GM18861 (cell line): ENCODE measurements around the gene SYCP2L.

Experiments used
- ATAC-seq: cut with Tn5 transposase; IDR thresholded peaks from one replicate; pipeline ENCODE4 v1.9.1; 2021; ENCODE audit not compliant: unreplicated experiment

Gene SYCP2L

GRCh38 chr6:11006061-11006460 lies 119.2 kb downstream of the SYCP2L start:
- ATAC-seq: no peak

DNA sequence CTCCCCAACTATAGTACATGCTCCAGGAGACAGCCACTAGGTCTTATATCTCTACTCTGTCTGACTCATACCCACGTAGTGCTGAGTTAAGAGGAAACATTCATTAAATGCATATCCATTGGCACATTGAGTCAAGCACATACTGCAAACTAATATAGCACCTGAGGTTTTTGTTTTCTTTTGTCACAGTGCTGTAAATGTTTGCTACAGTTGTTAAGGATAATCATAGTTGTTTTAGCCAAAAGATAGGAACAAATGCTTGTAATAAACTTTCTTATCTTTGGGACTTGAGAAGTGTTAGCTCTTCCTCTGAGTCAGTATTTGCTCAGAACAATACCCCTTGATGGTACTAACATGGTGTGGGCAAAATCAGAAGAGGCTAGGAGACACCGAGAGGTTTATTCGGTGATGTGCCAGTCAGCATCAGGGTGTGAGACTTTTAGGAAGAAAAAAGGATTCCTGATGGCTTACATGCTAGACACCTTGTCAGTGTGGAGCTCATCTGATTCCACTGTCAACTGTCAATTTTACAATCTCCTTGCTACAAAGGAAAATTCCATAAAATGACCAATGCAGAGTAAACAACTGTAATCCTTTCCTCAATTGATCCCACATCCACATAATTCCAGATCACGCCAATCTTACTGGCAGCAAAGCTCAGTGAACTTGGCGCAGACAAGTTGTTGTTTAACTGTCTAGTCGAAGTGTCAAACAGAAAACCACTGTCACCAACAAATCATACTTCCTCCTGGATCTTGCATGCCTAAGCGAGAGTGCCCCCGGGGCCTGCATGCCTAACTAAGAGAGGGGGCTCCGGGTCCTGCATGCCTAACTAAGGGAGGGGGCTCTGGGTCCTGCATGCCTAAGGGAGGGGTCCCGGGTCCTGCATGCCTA lies 121.1 kb downstream of the SYCP2L start:
- ATAC-seq: no peak

DNA sequence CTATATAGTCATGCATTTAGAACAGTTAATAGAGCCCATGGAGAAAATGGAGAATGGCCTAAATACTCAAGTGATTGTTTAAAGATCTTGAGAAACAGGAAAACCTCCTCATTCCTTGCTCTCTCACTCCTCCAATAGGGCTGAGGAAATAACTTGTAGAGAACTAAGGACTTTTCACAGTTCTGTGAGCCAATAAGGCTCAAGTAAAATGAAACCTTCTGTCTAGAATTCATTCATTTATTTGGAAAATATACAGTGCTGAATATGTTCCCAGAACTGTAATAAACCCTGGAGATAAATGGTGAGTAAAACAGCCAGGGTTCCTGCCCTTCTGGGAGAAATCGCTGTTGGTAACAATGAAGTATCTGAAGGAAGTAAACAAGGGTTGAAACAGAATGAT lies 122.0 kb downstream of the SYCP2L start:
- ATAC-seq: no peak

- ATAC-seq: peak; percentile 57
Observed at GRCh38 chr6:11009353-11009752, 122.5 kb downstream of the SYCP2L start.

DNA sequence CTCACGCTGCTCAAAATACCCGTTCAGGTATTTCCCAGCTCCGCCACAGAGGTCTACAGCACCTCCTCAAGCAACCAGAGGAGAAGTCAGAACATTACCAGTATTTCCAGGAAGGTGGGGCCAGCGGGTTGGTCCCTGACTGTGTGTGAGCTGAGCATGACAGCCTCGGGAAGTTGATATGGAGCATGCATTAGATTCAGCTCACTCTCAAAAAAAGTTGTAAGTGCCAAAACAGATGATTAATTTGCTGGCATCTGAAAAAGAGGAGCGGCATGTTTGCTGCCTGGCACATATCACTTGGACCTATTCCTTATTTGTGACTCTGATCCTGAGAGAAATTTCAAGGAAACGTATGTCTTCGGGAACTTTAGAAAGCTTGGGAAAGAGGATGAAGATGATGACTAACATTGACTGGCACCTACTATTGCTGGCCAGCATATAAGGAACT lies 125.0 kb downstream of the SYCP2L start:
- ATAC-seq: no peak

- ATAC-seq: no peak
Observed at GRCh38 chr6:11012295-11012754, 125.5 kb downstream of the SYCP2L start.

GRCh38 chr6:11012976-11013720 lies 126.3 kb downstream of the SYCP2L start:
- no peak for ATAC-seq

DNA sequence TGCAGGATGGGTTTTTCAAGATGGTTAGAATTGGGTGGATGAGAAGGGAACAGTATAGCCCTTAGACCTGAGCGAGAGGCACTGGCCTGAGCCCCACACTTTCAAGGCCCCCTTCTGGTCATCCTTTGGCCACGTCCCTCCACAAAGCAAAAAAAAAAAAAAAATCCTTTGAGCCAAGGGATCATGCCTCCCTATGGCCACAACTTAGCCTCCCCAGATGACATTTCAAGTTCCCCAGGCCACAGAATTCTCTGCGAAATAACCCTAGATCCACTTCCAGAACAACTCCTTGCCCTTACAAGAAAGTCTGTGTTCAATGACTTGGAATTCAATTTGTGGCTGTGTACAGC lies 126.8 kb downstream of the SYCP2L start:
- ATAC-seq: no peak

GRCh38 chr6:11015102-11015501 lies 128.2 kb downstream of the SYCP2L start:
- no peak for ATAC-seq

DNA sequence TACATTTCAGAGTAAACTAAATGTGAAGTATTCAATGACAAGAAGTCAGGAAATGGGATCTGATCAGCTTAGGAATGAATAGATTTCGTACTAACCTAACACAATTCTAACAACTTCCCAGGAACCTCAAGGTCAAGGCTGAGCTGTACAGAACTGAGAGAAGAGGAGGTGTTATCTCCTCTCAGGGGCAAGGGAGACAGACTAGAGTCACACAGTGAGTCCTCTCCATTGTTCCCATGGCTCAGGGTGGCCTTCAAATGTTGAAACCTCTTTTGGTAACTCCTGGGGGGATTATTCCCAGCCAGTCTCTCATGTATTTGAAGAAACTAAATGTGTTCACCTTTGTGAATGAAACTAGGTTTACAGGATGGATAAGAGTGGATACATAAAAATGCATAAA lies 129.6 kb downstream of the SYCP2L start:
- ATAC-seq: no peak

DNA sequence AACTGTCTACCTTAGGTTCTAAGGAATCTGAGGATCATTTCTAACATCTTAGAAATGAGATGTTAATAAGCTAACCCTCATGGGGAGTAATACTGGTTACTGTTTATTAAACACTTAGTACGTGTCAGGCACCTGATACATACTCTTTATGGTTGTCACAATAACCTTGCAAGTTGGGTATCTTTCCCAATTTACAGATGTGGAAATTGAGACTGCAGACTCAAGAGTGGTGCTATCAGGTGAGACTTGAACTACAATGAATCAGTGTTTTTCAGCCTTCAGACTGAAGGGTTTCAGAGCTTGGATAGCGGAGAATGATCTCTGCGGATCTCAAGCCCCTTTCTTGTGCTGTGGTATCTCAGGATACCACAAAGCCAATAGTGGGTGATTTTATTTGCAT lies 130.2 kb downstream of the SYCP2L start:
- ATAC-seq: no peak

DNA sequence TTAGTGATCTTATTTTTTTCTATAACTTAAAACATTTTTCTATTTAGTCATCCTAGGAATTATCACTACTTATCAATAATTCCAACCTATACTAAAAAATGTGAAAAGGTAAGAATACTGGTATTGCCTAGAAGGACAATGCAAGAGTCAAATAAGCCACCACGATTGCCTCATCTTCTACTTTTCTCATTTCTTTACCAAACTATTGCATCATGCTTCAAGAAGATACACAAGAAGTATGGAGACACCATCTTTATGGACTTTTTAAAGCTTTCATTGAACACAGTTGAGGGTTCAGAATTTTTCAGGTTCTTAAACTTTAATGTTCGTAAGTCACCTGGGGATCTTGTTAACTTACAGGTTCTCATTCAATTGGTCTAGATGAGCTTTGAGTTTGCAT lies 131.4 kb downstream of the SYCP2L start:
- ATAC-seq: no peak

DNA sequence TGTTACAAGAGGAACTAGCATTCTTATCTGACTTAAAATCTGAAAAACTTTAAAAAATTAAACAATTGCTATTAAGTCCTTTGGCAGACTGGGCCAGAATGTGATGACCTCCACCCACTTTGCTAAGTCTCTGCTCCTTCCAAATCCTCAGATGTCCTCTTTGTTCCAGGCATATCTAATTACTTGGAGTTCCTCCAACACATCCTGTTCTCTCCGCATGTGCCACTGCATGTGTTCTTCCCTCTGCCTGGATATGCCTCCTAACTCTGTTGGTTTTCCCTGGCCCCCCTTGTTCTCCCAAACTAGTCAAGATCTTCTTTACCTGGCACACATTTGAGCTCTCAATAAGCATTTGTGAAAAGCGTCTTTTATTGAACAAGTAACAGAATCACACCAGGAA lies 134.2 kb downstream of the SYCP2L start:
- no peak for ATAC-seq

GRCh38 chr6:11021714-11022113 lies 134.9 kb downstream of the SYCP2L start:
- ATAC-seq: no peak

GRCh38 chr6:11023032-11023431 lies 136.2 kb downstream of the SYCP2L start:
- no peak for ATAC-seq
